HepG2 (cell line): Measurements from ENCODE around the gene PKMYT1. TPM values are rescaled to one million over a fixed set of nuclear protein-coding genes. Genes with fewer than 3 reads are reported as not detected.
A peak's percentile ranks its signal among the peaks of the same experiment; 100 is the strongest.

Experiments used
- AKAP8 ChIP-seq: sonication (generic); formaldehyde crosslinking; IDR thresholded peaks from 2 replicates; pipeline ENCODE4 v1.5.1; 2020; ENCODE audit warnings: mild to moderate bottlenecking, missing genetic modification reagents
- ARNT2 ChIP-seq: sonication (generic); formaldehyde crosslinking; IDR thresholded peaks from 2 replicates; pipeline ENCODE4 v1.8.0; 2022; ENCODE audit warnings: mild to moderate bottlenecking, low read depth, missing genetic modification reagents, moderate library complexity
- GTF2F1 ChIP-seq: fragments of 150-350 bp; IDR thresholded peaks from 2 replicates; pipeline ENCODE4 v1.6.1; 2014; ENCODE audit warnings: low read length
- HDAC2 ChIP-seq: sonication (generic); formaldehyde crosslinking; IDR thresholded peaks from 2 replicates; pipeline ENCODE4 v1.4.0; 2020; ENCODE audit warnings: missing genetic modification reagents
- KDM3A ChIP-seq: IDR thresholded peaks from 2 replicates; pipeline ENCODE4 v1.6.1; 2018; ENCODE audit warnings: low read depth, missing compliant biosample characterization
- MEIS2 ChIP-seq: sonication (generic); formaldehyde crosslinking; IDR thresholded peaks from 2 replicates; pipeline ENCODE4 v1.9.0; 2021; ENCODE audit warnings: mild to moderate bottlenecking, missing genetic modification reagents
- MIER3 ChIP-seq: IDR thresholded peaks from 2 replicates; pipeline ENCODE4 v1.6.1; 2016; ENCODE audit warnings: missing compliant biosample characterization, borderline replicate concordance
- MXD3 ChIP-seq: IDR thresholded peaks from 2 replicates; pipeline ENCODE4 v1.6.1; 2016; ENCODE audit warnings: mild to moderate bottlenecking, missing biosample characterization, missing genetic modification reagents
- MYNN ChIP-seq: sonication (generic); formaldehyde crosslinking; IDR thresholded peaks from 2 replicates; pipeline ENCODE4 v1.4.0; 2020; ENCODE audit warnings: mild to moderate bottlenecking, low read depth, missing genetic modification reagents
- PBX2 ChIP-seq: IDR thresholded peaks from 2 replicates; pipeline ENCODE4 v1.6.1; 2016; ENCODE audit warnings: control low read depth
- RAD21 ChIP-seq: fragments of 450-650 bp; formaldehyde crosslinking; IDR thresholded peaks from 2 replicates; pipeline ENCODE4 v1.5.0; 2020; ENCODE audit warnings: mild to moderate bottlenecking
- RFX3 ChIP-seq: IDR thresholded peaks from 2 replicates; pipeline ENCODE4 v1.6.1; 2016; ENCODE audit warnings: missing biosample characterization, missing genetic modification reagents
- SP2 ChIP-seq: sonication (generic); formaldehyde crosslinking; IDR thresholded peaks from 2 replicates; pipeline ENCODE4 v1.5.1; 2020; ENCODE audit warnings: mild to moderate bottlenecking, missing genetic modification reagents
- TCF7 ChIP-seq: sonication (generic); IDR thresholded peaks from 2 replicates; pipeline ENCODE4 v1.6.1; 2016; ENCODE audit warnings: antibody characterized with exemption, low read depth
- ZBTB43 ChIP-seq: sonication (generic); formaldehyde crosslinking; conservative IDR thresholded peaks from 2 replicates; pipeline ENCODE4 v1.4.0; 2020; ENCODE audit warnings: missing genetic modification reagents
- ZFP36L1 ChIP-seq: sonication (generic); formaldehyde crosslinking; IDR thresholded peaks from 2 replicates; pipeline ENCODE4 v1.8.0; 2022; ENCODE audit warnings: mild to moderate bottlenecking, missing genetic modification reagents, moderate library complexity
- ZNF296 ChIP-seq: sonication (generic); formaldehyde crosslinking; conservative IDR thresholded peaks from 2 replicates; pipeline ENCODE4 v1.5.0; 2020; ENCODE audit warnings: mild to moderate bottlenecking, missing genetic modification reagents
- ZNF326 ChIP-seq: sonication (generic); formaldehyde crosslinking; IDR thresholded peaks from 2 replicates; pipeline ENCODE4 v1.4.0; 2020; ENCODE audit warnings: missing genetic modification reagents, borderline replicate concordance
- ZNF468 ChIP-seq: sonication (generic); formaldehyde crosslinking; IDR thresholded peaks from 2 replicates; pipeline ENCODE4 v1.8.0; 2022; ENCODE audit warnings: mild to moderate bottlenecking, moderate library complexity, missing genetic modification reagents
- ZNF552 ChIP-seq: sonication (generic); formaldehyde crosslinking; IDR thresholded peaks from 2 replicates; pipeline ENCODE4 v1.9.0; 2022; ENCODE audit warnings: missing genetic modification reagents, mild to moderate bottlenecking, borderline replicate concordance
- ZNF737 ChIP-seq: sonication (generic); formaldehyde crosslinking; IDR thresholded peaks from 2 replicates; pipeline ENCODE4 v1.5.0; 2020; ENCODE audit warnings: missing genetic modification reagents, mild to moderate bottlenecking, borderline replicate concordance
- polyA plus RNA-seq, 8 experiments: library from polyadenylated mRNA; depleted of rRNA in 3 of 8; stranded (reverse) in 7 of 8; unstranded in 1 of 8; fragments of >200 nt; fragmentation: Illumina TruSeq in 4 of 8; extraction: Trizol in 4 of 8; gene quantifications; 2 replicates each; pipeline versions ENCODE4 v1.2.1 to v1.2.3, GENCODE V29; 2011 to 2016; ENCODE audit warnings: low read depth in 4 of 8, missing spikeins in 1 of 8, mixed read lengths in 1 of 8; ENCODE audit not compliant: insufficient read depth in 1 of 8
- total RNA-seq, 5 experiments: library from RNA; depleted of rRNA; stranded (reverse); fragments of >200 nt; fragmentation: Illumina TruSeq; extraction: Trizol; gene quantifications; 2 replicates each; pipeline ENCODE4 v1.2.3, GENCODE V29; 2016; ENCODE audit warnings: low read depth in 1 of 5
- TF ChIP-seq, protein P1 (sequence below): IDR thresholded peaks from 2 replicates; pipeline ENCODE4 v1.6.1; 2016

The PKMYT1 gene
- total and polyA plus RNA-seq, 2 of the 13 experiments (the other 11 are each of a cell fraction or from before 2014, with no cell fraction given), result 7.0 to 27.8 TPM

DNA sequence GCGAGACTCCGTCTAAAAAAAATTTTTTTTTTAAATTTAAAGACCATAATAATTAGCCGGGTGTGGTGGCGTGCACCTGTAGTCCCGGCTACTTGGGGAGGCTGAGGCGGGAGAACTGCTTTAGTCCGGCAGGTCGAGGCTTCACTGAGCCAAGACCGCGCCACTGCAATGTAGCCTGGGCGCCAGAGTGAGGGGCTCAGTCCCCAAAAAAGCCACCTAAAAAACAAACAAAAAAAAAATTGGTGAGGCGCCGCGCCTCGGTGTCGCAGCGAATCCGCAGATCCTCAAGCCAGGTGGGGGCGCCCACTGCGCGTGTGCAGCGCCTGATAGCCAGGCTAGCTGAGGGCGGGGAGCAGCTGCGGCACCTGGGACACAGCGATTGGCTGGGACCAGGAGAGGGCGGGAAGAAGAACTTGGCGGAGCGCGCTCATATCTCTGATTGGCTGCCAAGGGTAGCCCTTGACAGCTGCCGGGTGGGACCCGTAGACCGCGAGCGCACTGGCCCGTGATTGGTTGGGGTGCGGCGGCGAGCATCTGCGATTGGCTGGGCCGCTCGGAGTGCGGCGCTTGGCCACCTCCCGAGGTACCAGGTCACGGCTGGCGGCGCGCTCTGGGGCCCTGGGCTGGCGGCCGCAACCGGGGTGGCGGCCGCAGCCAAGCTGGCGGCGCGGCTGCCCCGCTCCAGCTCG, 23.5 kb upstream of the PKMYT1 start (continued):
- TF ChIP-seq ZBTB43 (CRISPR knock-in tag) (no peak), PBX2 (peak; percentile 88), MIER3 (CRISPR knock-in tag) (0 out of 2 replicates have a peak, but pooled peaks have one; percentile 61), KDM3A (CRISPR knock-in tag) (peak; percentile 99), MXD3 (0 out of 2 replicates have a peak, but pooled peaks have one; percentile 43), ZNF296 (CRISPR knock-in tag) (no peak), ZNF552 (CRISPR knock-in tag) (no peak), MYNN (CRISPR knock-in tag) (no peak), ZFP36L1 (CRISPR knock-in tag) (0 out of 2 replicates have a peak, but pooled peaks have one; percentile 60), HDAC2 (CRISPR knock-in tag) (peak; percentile 76), RFX3 (CRISPR knock-in tag) (no peak), TCF7 (no peak), ZNF737 (CRISPR knock-in tag) (no peak), ARNT2 (CRISPR knock-in tag) (peak; percentile 30; the same call in 1 of the 2 replicates), GTF2F1 (no peak), MEIS2 (CRISPR knock-in tag) (peak; percentile 100), AKAP8 (CRISPR knock-in tag) (0 out of 2 replicates have a peak, but pooled peaks have one; percentile 21), ZNF326 (CRISPR knock-in tag) (no peak), SP2 (CRISPR knock-in tag) (peak; percentile 96), ZNF468 (CRISPR knock-in tag) (no peak), RAD21 (CRISPR knock-in tag) (peak; percentile 96)
- TF ChIP-seq, protein P1, sequence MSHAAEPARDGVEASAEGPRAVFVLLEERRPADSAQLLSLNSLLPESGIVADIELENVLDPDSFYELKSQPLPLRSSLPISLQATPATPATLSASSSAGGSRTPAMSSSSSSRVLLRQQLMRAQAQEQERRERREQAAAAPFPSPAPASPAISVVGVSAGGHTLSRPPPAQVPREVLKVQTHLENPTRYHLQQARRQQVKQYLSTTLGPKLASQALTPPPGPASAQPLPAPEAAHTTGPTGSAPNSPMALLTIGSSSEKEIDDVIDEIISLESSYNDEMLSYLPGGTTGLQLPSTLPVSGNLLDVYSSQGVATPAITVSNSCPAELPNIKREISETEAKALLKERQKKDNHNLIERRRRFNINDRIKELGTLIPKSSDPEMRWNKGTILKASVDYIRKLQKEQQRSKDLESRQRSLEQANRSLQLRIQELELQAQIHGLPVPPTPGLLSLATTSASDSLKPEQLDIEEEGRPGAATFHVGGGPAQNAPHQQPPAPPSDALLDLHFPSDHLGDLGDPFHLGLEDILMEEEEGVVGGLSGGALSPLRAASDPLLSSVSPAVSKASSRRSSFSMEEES, result peak; percentile 62; the same call in 1 of the 2 replicates
